GM12872 (cell line): ENCODE measurements around the gene CCR6.

Source experiments
- TF ChIP-seq, protein P1 (sequence below): IDR thresholded peaks from 3 replicates; pipeline ENCODE4 v1.5.1; 2011; ENCODE audit warnings: low read depth, mild to moderate bottlenecking, low read length, moderate library complexity; ENCODE audit not compliant: insufficient read depth

Gene CCR6

DNA sequence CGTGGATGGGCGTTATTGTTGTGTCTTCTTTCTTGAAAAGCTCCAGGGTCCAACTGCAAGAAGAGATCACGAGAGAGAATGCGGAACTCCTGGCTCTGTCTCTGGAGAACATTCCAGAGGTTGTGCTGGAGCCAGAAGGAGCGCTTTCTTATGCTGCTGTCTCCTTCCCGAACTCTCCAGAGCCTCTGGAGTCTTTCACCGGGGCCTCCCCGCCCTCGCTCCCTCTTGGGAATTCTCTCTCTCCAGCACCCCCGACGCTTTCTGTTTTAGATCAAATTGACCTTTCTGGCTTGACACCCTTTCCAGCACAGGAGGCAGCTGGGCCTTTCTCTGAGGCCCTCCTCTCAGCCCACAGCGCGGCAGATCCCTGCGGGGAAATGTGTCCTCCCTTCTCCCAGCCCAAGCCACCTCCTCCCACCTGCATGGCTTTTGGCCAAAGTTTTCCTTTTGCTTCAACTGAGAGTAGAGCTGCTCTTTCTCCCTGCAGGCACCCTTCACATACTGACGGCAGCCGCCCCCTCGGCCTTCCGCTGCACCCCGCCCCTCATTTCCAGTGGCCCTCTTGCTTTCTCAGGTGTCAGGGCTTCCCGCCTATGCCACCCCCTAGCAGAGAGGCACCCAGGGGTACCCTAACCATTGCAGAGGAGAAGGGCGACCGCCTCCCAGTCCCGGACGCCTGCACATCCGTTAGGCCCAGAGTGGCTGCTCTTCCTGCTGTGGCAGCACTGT, 6.6 kb upstream of the CCR6 start:
- TF ChIP-seq, protein P1, sequence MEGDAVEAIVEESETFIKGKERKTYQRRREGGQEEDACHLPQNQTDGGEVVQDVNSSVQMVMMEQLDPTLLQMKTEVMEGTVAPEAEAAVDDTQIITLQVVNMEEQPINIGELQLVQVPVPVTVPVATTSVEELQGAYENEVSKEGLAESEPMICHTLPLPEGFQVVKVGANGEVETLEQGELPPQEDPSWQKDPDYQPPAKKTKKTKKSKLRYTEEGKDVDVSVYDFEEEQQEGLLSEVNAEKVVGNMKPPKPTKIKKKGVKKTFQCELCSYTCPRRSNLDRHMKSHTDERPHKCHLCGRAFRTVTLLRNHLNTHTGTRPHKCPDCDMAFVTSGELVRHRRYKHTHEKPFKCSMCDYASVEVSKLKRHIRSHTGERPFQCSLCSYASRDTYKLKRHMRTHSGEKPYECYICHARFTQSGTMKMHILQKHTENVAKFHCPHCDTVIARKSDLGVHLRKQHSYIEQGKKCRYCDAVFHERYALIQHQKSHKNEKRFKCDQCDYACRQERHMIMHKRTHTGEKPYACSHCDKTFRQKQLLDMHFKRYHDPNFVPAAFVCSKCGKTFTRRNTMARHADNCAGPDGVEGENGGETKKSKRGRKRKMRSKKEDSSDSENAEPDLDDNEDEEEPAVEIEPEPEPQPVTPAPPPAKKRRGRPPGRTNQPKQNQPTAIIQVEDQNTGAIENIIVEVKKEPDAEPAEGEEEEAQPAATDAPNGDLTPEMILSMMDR, result no peak

DNA sequence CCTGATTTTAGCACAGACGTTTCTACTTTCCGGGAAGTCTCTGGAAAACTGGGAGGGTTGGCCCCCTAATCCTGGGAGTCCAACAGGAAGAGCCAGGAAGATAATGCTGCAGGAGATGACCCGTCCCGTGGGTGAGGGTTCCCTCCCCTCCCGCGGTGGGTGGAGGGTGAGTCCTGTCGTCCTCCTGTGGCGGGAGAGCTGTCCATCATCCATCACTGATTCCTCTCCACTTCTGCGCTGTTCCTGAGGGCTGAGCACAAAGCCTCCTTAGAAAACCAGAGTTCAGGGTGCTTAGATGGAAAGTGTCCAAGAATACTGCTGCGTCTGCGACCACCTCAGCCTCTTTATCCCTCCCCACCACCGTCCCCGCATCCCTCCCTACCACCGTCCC, 6.1 kb upstream of the CCR6 start:
- TF ChIP-seq, protein P1, result no peak

DNA sequence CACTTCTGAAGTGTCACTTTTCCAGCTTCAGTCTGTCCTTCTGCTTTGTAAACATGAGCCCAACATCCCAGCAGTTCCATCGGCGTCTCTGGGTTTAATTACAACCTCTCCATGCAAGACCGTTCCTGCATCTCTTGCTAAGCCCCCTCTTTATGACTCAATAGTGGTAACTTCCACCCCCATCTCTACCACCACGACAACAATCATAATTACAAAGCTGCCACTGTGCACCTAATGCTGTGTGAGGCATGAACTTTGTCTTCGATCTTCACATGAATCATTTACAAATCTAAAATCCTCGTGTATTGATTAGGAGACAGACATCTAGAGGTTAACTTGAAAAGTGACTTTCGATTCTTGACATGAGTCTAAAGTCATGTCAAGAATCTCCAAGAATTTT, 4.9 kb upstream of the CCR6 start:
- TF ChIP-seq, protein P1, result no peak

DNA sequence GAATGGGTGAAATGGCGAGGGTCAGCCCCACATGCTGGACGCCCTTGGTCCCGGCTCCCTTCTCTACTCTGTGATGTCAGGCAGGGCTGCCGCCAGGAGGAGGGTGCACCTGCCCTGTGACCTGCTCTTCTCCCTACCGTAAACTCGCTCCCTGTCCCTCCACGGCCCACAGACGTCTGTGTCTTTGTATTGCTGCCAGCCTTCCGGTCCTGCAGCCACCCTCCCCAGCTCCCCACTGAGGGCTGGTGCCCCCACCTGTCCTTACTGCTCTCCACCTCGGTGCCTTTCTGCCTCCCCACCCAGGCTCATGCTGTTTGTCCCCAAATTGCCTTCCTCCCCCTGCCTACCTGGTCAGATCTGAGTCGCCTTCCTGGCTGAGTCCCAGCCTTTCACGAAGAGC, 4.1 kb upstream of the CCR6 start:
- TF ChIP-seq, protein P1, result no peak

- TF ChIP-seq, protein P1, result peak; percentile 77
These were observed 3.0 kb upstream of the CCR6 start for GRCh38 chr6:167119670-167120582.

DNA sequence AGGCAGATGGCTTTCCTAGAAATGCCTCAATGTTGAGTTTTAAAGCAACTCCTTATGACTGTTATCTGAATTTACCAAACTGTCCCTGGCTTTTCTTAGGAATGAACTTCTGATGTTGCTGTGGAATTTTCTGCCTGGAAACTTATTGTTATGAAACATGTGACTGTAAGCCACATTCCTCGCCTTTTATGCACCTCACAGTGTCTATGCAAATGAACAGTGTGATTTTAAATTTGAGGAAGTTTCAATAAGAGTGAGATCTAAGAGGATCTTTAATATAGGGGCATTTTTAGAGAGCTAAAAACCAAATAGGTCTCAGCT, 2.4 kb upstream of the CCR6 start:
- TF ChIP-seq, protein P1, result no peak

GRCh38 chr6:167121335-167121841, 1.5 kb upstream of the CCR6 start:
- TF ChIP-seq, protein P1, result no peak
